Astrocyte of the cerebellum (primary cell): ENCODE measurements around the gene ANAPC16.

Experiments used
- DNase-seq: peaks from one replicate; pipeline ENCODE4 v3.0.0-alpha.2; 2011; ENCODE audit warnings: low read depth
- H3K4me3 ChIP-seq: 2 replicates; pipeline ENCODE4 v1.5.1; 2011; ENCODE audit warnings: mild to moderate bottlenecking, low read depth, low read length, moderate library complexity
- in situ Hi-C: cut with HindIII; loops from 2 replicates; pipeline ENCODE4 v1.10.0; 2017; ENCODE audit warnings: low sequenced_read_pairs
- TF ChIP-seq, protein P1 (sequence below): IDR thresholded peaks from 2 replicates; pipeline ENCODE4 v1.5.1; 2012; ENCODE audit warnings: low read length, low read depth, moderate library complexity, mild to moderate bottlenecking; ENCODE audit errors: missing control alignments

Gene ANAPC16

DNA sequence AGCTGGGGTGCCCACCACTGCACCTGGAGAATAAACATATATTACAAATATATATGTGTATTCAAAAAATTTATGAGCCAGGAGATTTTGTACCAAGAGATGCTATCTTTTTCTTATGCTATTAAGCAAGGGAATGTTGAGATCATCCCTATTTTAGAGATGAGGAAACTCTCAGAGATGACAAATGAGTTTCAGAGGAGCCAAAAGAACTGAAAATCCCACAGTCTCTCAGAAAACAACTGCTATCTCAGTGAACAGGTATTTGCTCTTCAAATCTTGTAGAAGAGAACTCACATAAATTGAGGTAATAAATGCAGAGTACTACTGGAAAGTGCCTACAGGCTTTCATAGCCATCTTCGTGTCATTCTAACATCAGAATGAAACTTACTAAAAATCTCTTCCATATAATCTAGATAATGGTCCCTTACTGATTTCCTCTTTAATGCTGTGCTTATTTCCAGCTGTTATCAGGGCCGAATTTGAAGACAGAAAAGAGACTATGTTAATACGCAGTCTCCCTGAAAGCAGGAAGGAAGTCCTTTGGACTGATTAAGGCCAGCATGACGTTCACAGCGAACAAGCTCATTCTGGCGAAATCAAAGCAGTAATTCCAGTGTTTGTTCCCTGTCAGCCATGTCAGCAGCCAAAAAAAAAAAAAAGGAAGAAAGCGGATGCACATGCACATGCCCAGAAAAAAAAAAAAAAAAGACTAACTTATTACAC lies 29.4 kb upstream of the ANAPC16 start:
- in situ Hi-C loops = no loop called here
- DNase-seq = no peak
- H3K4me3 ChIP-seq = no peak overlapping the region
- TF ChIP-seq, protein P1, sequence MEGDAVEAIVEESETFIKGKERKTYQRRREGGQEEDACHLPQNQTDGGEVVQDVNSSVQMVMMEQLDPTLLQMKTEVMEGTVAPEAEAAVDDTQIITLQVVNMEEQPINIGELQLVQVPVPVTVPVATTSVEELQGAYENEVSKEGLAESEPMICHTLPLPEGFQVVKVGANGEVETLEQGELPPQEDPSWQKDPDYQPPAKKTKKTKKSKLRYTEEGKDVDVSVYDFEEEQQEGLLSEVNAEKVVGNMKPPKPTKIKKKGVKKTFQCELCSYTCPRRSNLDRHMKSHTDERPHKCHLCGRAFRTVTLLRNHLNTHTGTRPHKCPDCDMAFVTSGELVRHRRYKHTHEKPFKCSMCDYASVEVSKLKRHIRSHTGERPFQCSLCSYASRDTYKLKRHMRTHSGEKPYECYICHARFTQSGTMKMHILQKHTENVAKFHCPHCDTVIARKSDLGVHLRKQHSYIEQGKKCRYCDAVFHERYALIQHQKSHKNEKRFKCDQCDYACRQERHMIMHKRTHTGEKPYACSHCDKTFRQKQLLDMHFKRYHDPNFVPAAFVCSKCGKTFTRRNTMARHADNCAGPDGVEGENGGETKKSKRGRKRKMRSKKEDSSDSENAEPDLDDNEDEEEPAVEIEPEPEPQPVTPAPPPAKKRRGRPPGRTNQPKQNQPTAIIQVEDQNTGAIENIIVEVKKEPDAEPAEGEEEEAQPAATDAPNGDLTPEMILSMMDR = no peak

DNA sequence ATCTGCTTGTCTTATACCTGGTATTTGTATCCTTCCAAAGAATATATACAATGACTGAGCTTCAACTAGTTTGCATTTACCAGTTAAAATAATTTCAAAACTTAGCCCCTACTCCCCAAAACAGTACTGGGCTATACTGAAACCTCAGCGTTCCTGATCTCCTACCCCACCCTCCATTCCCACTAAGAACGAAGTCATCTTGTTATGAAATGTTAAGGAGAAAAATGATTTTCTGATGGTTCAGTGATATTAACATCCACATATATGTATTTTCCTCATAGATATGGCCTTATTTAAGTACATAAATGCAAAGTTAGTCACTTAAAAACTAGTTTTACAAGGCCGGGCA lies 28.9 kb upstream of the ANAPC16 start:
- DNase-seq = no peak
- TF ChIP-seq, protein P1 = no peak
- H3K4me3 ChIP-seq = no peak overlapping the region
- in situ Hi-C loops = no loop called here

DNA sequence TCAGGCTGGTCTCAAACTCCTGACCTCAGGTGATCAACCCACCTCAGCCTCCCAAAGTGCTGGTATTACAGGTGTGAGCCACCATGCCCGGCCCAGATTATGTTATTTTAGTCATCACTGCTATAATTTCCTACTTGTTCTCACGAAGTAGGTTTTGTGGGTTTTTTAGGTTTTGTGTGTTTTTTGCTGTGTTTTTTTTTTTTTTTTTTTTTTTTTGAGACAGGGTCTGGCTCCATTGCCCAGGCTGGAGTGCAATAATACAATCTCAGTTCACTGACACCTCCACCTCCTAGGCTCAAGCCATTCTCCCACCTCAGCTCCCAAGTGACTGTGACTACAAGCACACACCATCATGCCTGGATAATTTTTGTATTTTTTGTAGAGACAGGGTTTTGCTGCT lies 20.9 kb upstream of the ANAPC16 start:
- TF ChIP-seq, protein P1 = no peak
- in situ Hi-C loops = no loop called here
- H3K4me3 ChIP-seq = no peak overlapping the region
- no peak for DNase-seq

DNA sequence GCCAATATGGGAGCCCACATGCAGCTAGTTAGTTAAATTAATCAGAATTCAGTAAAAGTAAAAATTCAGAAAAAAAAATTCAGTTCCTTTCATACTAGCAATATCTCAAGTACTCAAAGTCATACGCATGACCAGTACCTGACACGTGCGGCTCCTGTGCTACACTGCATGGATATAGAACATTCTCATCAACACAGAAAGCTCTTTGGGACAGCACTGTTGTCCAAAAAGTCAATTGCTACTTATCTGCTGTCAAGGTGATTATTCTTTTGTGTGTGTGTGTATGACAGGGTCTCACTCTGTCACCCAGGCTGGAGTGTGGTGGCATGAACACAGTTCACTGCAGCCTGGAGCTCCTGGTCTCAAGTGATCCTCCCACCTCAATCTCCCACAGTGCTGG lies 14.9 kb upstream of the ANAPC16 start:
- in situ Hi-C loops = no loop called here
- TF ChIP-seq, protein P1 = no peak
- no peak overlapping the region for H3K4me3 ChIP-seq
- no peak for DNase-seq

DNA sequence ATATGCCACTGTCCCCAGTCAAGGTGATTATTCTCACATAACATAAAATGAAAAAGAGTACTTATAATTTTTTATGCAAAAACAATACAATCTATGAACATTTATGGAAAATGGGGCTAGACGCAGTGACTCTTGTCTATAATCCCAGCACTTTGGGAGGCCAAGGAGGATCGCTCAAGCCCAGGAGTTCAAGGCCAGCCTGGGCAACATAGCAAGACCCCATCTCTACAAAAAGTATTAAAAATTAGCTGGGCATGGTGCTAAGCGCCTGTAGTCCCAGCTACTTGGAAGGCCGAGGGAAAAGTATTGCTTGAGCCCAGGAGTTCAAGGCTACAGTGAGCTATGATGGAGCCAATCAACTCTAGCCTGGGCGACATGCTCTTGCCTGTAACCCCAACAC lies 14.5 kb upstream of the ANAPC16 start:
- DNase-seq = no peak
- no peak overlapping the region for H3K4me3 ChIP-seq
- TF ChIP-seq, protein P1 = no peak
- in situ Hi-C loops = no loop called here

DNA sequence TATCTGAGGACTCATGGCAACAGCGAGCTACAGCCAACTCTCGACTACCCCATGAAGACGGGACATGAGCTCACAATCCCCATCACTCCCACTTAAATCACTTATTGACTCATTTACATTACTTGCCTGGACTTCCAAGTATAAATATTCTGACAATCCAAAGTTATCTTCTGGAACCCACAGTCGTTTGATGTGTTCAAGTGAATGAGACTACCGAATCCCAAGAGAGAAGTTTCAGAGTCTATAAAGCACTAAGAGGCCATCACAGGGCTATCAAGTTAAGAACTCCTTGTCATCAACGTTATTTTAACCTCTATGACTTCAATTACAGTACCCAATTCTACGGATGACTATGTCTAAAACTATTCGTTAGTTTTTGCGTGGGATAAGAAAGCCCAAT lies 11.5 kb upstream of the ANAPC16 start:
- TF ChIP-seq, protein P1 = no peak
- DNase-seq = no peak
- H3K4me3 ChIP-seq = no peak overlapping the region
- in situ Hi-C loops = no loop called here
